Thyroid gland (tissue), 4 donors: ENCODE data around the gene KRTAP12-4. TPM values are rescaled to one million over a fixed set of nuclear protein-coding genes. Genes with fewer than 3 reads are reported as not detected.

ENCODE experiments used
- DNase-seq, 2 donors: peaks; one replicate each; pipeline ENCODE4 v3.0.0-alpha.2; 2019
- H3K27ac ChIP-seq, 3 donors: fragments of 200-600 bp; sonication (generic); 1 replicate in 2 of 3; 2 replicates in 1 of 3; pipeline ENCODE4 v1.5.1; 2016 to 2019; ENCODE audit warnings: mild to moderate bottlenecking in 1 of 3, moderate library complexity in 1 of 3
- H3K27me3 ChIP-seq: fragments of 200-600 bp; sonication (generic); one replicate; pipeline ENCODE4 v1.5.1; 2019
- H3K36me3 ChIP-seq, 2 donors: fragments of 200-600 bp; sonication (generic); one replicate each; pipeline ENCODE4 v1.5.1; 2016 to 2019
- H3K4me1 ChIP-seq, 2 donors: fragments of 200-600 bp; sonication (generic); one replicate each; pipeline ENCODE4 v1.5.1; 2017 to 2019
- H3K4me3 ChIP-seq, 3 donors: fragments of 200-600 bp; sonication (generic); replicated peaks in 1 of 3; 1 replicate in 2 of 3; 2 replicates in 1 of 3; pipeline ENCODE4 v1.5.1; 2016; ENCODE audit warnings: mild to moderate bottlenecking in 1 of 3
- H3K9me3 ChIP-seq: fragments of 200-600 bp; sonication (generic); one replicate; pipeline ENCODE4 v1.5.1; 2017
- CTCF ChIP-seq, 6 experiments: fragments of 200-600 bp in 3 of 6; fragments of 450-650 bp in 3 of 6; sonication (generic) in 3 of 6; IDR thresholded peaks; one replicate each; pipeline ENCODE4 v1.5.1; 2016 to 2019; ENCODE audit warnings: antibody characterized with exemption in 6 of 6, mild to moderate bottlenecking in 2 of 6, inconsistent platforms in 1 of 6, moderate library complexity in 1 of 6
- POLR2A ChIP-seq, 2 donors: fragments of 450-650 bp; IDR thresholded peaks; one replicate each; pipeline ENCODE4 v1.6.1; 2017; ENCODE audit warnings: antibody characterized with exemption in 2 of 2, mild to moderate bottlenecking in 2 of 2, moderate library complexity in 1 of 2
- WGBS, 2 donors: methylation state at CpG; one replicate each; pipeline ENCODE4 v1.1.5; 2017; 5-methylcytosine and 5-hydroxymethylcytosine counted together
- intact Hi-C: fragments of 100-400 bp; cut with DNase I; formaldehyde crosslinking; loops from one replicate; pipeline ENCODE4 v1.15.1; 2023
- total RNA-seq, 4 donors: library from RNA; depleted of rRNA; stranded (reverse); fragments of >200 nt; gene quantifications; one replicate each; pipeline ENCODE4 v1.2.3, GENCODE V29; 2016

KRTAP12-4 gene
- total RNA-seq, 4 donors from 2014 or later, result not detected

GRCh38 chr21:44626673-44627143, 27.8 kb downstream of the KRTAP12-4 start, which contains the start of gene KRTAP10-9:
Gene KRTAP10-9, plus strand, starts transcription at chr21:44627093. Its CDS starts 79 bp downstream, at chr21:44627172.
- no peak for DNase-seq
- H3K36me3 ChIP-seq, result no peaks in the 10 kb centered on the region
- no peaks in the 10 kb centered on the region for H3K27me3 ChIP-seq
- 66% methylated on average over 7 of the region's 7 CpGs; no CpG with 5 or more reads in 1 of the 2 donors for WGBS, 2 donors
- intact Hi-C loops, result no loop called here
- H3K4me1 ChIP-seq, result no peaks in the 10 kb centered on the region
- H3K9me3 ChIP-seq, result no peaks in the 10 kb centered on the region
- H3K4me3 ChIP-seq, result no peak within 1 kb of the TSS
- no peak within 1 kb of the TSS for H3K27ac ChIP-seq
- TF ChIP-seq POLR2A (IDR thresholded peaks at IDR 0.05), result no peak

- Histone ChIP-seq H3K4me1 (no peaks in the 10 kb centered on the region), H3K27me3 (no peaks in the 10 kb centered on the region), H3K9me3 (no peaks in the 10 kb centered on the region), H3K27ac (no peak overlapping the region), H3K36me3 (no peaks in the 10 kb centered on the region), H3K4me3 (no peak overlapping the region)
- DNase-seq, result no peak
- TF ChIP-seq CTCF (IDR thresholded peaks at IDR 0.05) (no peak), POLR2A (IDR thresholded peaks at IDR 0.05) (no peak)
- WGBS, 2 donors, result 88 to 89% methylated on average over 7 to 8 of the region's 10 CpGs
- intact Hi-C loops, result no loop called here
Measured at GRCh38 chr21:44626262-44626661, 28.2 kb downstream of the KRTAP12-4 start.

GRCh38 chr21:44625756-44626155, 28.7 kb downstream of the KRTAP12-4 start:
- no peak for DNase-seq
- intact Hi-C loops, result no loop called here
- Histone ChIP-seq H3K27ac (no peak overlapping the region), H3K4me1 (no peaks in the 10 kb centered on the region), H3K4me3 (no peak overlapping the region), H3K27me3 (no peaks in the 10 kb centered on the region), H3K9me3 (no peaks in the 10 kb centered on the region), H3K36me3 (no peaks in the 10 kb centered on the region)
- 90% methylated on average over 6 to 7 of the region's 7 CpGs for WGBS, 2 donors
- TF ChIP-seq CTCF (IDR thresholded peaks at IDR 0.05) (no peak), POLR2A (IDR thresholded peaks at IDR 0.05) (no peak)

- DNase-seq, result no peak
- TF ChIP-seq CTCF (IDR thresholded peaks at IDR 0.05), result no peak
- Histone ChIP-seq H3K36me3 (no peaks in the 10 kb centered on the region), H3K4me1 (no peaks in the 10 kb centered on the region), H3K27ac (no peak overlapping the region), H3K9me3 (no peaks in the 10 kb centered on the region), H3K4me3 (no peak overlapping the region), H3K27me3 (no peaks in the 10 kb centered on the region)
- intact Hi-C loops, result no loop called here
Measured at GRCh38 chr21:44623575-44623974, 30.9 kb downstream of the KRTAP12-4 start.

GRCh38 chr21:44619886-44620285, 34.6 kb downstream of the KRTAP12-4 start:
- Histone ChIP-seq H3K4me1 (no peaks in the 10 kb centered on the region), H3K27ac (no peak overlapping the region), H3K36me3 (no peaks in the 10 kb centered on the region), H3K4me3 (no peak overlapping the region), H3K27me3 (no peaks in the 10 kb centered on the region), H3K9me3 (no peaks in the 10 kb centered on the region)
- intact Hi-C loops, result no loop called here
- WGBS, 2 donors, result 88 to 91% methylated on average over 6 of the region's 6 CpGs
- no peak for TF ChIP-seq CTCF (IDR thresholded peaks at IDR 0.05)
- no peak for TF ChIP-seq POLR2A (IDR thresholded peaks at IDR 0.05)
- DNase-seq, result no peak

GRCh38 chr21:44618909-44619308, 35.5 kb downstream of the KRTAP12-4 start:
- Histone ChIP-seq H3K27me3 (no peaks in the 10 kb centered on the region), H3K4me1 (no peaks in the 10 kb centered on the region), H3K9me3 (no peaks in the 10 kb centered on the region), H3K4me3 (no peak overlapping the region), H3K36me3 (no peaks in the 10 kb centered on the region), H3K27ac (no peak overlapping the region)
- TF ChIP-seq POLR2A (IDR thresholded peaks at IDR 0.05) (no peak), CTCF (IDR thresholded peaks at IDR 0.05) (no peak)
- intact Hi-C loops, result no loop called here
- WGBS, 2 donors, result 72 to 76% methylated on average over 3 of the region's 3 CpGs
- DNase-seq, result no peak
